MM.1S (cell line): ENCODE measurements around the gene PNKD.

Experiments used
- EZH2phosphoT487 ChIP-seq: fragments of 300-600 bp; sonication (generic); IDR thresholded peaks from 2 replicates; pipeline ENCODE4 v1.6.1; 2018; ENCODE audit warnings: antibody characterized with exemption, low read length
- TF ChIP-seq, protein P1 (sequence below): fragments of 300-600 bp; sonication (generic); IDR thresholded peaks from 2 replicates; pipeline ENCODE4 v1.5.1; 2016; ENCODE audit warnings: antibody characterized with exemption, low read length, mixed read lengths

DNA sequence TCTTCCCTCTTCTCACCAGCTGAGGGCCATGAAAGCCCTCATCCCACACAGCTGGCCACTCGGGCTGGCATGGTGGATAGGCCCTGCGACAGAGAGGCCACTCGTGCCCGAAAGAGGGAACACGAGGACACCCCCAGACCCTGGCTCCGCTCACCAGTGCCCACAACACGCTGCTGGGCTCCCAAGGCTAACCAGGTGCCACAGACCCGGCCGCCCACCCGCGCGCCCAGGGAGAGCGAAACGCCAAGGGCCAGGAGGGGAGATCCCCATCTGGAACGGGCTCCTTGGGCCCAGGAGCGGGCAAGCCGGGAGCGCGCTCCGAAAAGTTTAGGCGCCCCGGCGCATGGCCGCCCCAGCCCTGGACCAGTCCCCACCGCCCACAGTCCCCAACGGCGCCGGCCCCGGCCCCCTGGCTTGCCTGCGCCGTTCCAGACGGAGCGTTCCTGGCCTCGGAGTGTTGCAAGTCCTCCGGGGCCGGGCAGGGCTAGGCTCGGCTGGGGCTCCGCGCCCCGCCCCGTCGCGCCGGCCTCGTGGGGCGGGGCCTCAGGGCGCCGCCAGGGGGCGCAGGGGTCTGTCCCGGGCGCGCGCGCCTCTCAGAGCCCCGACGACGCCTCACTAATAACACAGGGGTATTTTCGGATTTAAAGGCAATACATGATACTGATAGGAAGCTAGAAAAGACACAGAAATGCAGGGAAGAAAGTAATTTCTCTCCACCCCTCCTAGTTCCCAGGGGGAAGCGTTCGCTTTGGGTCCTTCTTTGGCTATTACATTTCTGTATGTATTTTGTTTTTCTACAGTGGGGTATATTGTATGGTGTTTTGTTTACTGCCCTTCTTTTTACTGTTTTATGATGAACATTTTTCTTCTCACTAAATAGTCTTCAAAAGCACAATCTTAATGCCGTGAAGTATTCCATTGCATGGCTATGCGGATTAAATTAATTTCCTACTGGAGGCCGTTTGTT, 22.0 kb downstream of the PNKD start, which contains the start of gene TMBIM1:
- TF ChIP-seq, protein P1, sequence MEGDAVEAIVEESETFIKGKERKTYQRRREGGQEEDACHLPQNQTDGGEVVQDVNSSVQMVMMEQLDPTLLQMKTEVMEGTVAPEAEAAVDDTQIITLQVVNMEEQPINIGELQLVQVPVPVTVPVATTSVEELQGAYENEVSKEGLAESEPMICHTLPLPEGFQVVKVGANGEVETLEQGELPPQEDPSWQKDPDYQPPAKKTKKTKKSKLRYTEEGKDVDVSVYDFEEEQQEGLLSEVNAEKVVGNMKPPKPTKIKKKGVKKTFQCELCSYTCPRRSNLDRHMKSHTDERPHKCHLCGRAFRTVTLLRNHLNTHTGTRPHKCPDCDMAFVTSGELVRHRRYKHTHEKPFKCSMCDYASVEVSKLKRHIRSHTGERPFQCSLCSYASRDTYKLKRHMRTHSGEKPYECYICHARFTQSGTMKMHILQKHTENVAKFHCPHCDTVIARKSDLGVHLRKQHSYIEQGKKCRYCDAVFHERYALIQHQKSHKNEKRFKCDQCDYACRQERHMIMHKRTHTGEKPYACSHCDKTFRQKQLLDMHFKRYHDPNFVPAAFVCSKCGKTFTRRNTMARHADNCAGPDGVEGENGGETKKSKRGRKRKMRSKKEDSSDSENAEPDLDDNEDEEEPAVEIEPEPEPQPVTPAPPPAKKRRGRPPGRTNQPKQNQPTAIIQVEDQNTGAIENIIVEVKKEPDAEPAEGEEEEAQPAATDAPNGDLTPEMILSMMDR, result peak; percentile 50
- no peak for TF ChIP-seq EZH2phosphoT487
